ENCODE measurements around the gene FARS2.

DNA sequence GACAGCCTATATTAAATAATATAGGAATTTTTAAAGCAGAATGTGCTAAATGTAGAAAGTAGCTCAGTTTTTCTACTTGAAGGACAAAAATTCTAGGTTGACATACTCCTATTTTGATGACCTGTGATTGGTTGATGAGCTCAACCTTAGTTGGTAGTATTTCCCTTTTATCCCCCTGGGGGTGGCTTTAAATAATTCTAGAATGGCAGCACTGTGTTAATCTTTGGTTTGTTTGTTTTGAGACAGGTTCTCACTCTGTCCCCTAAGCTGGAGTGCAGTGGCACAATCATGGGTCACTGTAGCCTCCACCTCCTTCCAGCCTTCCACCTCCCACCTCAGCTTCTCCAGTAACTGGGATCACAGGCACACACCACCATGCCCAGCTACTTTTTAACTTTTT is 29.2 kb downstream of the FARS2 start:
- TF ChIP-seq, protein P1, sequence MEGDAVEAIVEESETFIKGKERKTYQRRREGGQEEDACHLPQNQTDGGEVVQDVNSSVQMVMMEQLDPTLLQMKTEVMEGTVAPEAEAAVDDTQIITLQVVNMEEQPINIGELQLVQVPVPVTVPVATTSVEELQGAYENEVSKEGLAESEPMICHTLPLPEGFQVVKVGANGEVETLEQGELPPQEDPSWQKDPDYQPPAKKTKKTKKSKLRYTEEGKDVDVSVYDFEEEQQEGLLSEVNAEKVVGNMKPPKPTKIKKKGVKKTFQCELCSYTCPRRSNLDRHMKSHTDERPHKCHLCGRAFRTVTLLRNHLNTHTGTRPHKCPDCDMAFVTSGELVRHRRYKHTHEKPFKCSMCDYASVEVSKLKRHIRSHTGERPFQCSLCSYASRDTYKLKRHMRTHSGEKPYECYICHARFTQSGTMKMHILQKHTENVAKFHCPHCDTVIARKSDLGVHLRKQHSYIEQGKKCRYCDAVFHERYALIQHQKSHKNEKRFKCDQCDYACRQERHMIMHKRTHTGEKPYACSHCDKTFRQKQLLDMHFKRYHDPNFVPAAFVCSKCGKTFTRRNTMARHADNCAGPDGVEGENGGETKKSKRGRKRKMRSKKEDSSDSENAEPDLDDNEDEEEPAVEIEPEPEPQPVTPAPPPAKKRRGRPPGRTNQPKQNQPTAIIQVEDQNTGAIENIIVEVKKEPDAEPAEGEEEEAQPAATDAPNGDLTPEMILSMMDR (IDR thresholded peaks at IDR 0.05; ENCODE audit: borderline replicate concordance, extremely low read depth, low read length, poor library complexity, severe bottlenecking) = no peak
- TF ChIP-seq EZH2 (IDR thresholded peaks at IDR 0.05; ENCODE audit: borderline replicate concordance, low read depth, low read length, severe bottlenecking) = no peak
